Activated naive CD8-positive, alpha-beta T cell treated with anti-CD3 and anti-CD28 coated beads for 36 hours (primary cell): ENCODE data around the gene F11R. TPM values are rescaled to one million over a fixed set of nuclear protein-coding genes. Genes with fewer than 3 reads are reported as not detected.
"Not testable (repeated sequence)": the region's sequence is repeated elsewhere in the genome, so short reads cannot be mapped to it uniquely, and the experiment has no call there.

ENCODE experiments used
- DNase-seq: peaks from one replicate; pipeline ENCODE4 v3.0.0; 2021
- H3K27ac Mint-ChIP-seq: one replicate; pipeline ENCODE4 v1.8.0; 2022; ENCODE audit warnings: mild to moderate bottlenecking, moderate library complexity, mixed read lengths
- H3K27me3 Mint-ChIP-seq: one replicate; pipeline ENCODE4 v1.8.0; 2022; ENCODE audit warnings: mild to moderate bottlenecking, mixed read lengths
- H3K36me3 Mint-ChIP-seq: one replicate; pipeline ENCODE4 v1.8.0; 2021; ENCODE audit warnings: mild to moderate bottlenecking, mixed read lengths
- H3K4me1 Mint-ChIP-seq: one replicate; pipeline ENCODE4 v1.8.0; 2021; ENCODE audit warnings: mixed read lengths
- H3K4me3 Mint-ChIP-seq: one replicate; pipeline ENCODE4 v1.8.0; 2022; ENCODE audit warnings: mild to moderate bottlenecking, moderate library complexity, mixed read lengths
- H3K9me3 Mint-ChIP-seq: one replicate; pipeline ENCODE4 v1.8.0; 2022; ENCODE audit warnings: mixed read lengths
- total RNA-seq, 2 experiments: library from RNA; stranded (reverse); gene quantifications; one replicate each; pipeline ENCODE4 v1.2.3, GENCODE V29; 2021

The F11R gene
- total RNA-seq, result 10 to 100 TPM; 12.8 to 13.4 TPM

GRCh38 chr1:161020509-161021164, at the start of gene F11R:
Gene F11R, minus strand, starts transcription at chr1:161021152. Its CDS starts 79 bp downstream, at chr1:161021073.
- H3K27ac Mint-ChIP-seq, result peak within 1 kb of the TSS; percentile 88
- H3K4me3 Mint-ChIP-seq, result peak within 1 kb of the TSS; percentile 93
- H3K27me3 Mint-ChIP-seq, result no peaks in the 10 kb centered on the region
- no peak for DNase-seq
- no peaks in the 10 kb centered on the region for H3K9me3 Mint-ChIP-seq
- H3K36me3 Mint-ChIP-seq, result peaks cover 8% of the 10 kb centered on the region
- H3K4me1 Mint-ChIP-seq, result peaks cover 39% of the 10 kb centered on the region

GRCh38 chr1:161069731-161070270, 48.8 kb upstream of the F11R start, which contains the start of gene ARHGAP30:
Gene ARHGAP30, minus strand, starts transcription at chr1:161069891. Its CDS starts 267 bp downstream, at chr1:161069624.
- peaks cover 53% of the 10 kb centered on the region for H3K4me1 Mint-ChIP-seq
- peaks cover 3% of the 10 kb centered on the region for H3K9me3 Mint-ChIP-seq
- peak within 1 kb of the TSS; percentile 95 for H3K4me3 Mint-ChIP-seq
- peak; percentile 83 for DNase-seq
- peaks cover 30% of the 10 kb centered on the region for H3K36me3 Mint-ChIP-seq
- H3K27me3 Mint-ChIP-seq, result no peaks in the 10 kb centered on the region
- H3K27ac Mint-ChIP-seq, result peak within 1 kb of the TSS; percentile 96

GRCh38 chr1:161069241-161069640, 48.3 kb upstream of the F11R start:
- Mint-ChIP-seq H3K27ac (peak overlapping the region; percentile 96), H3K4me3 (peak overlapping the region; percentile 95), H3K9me3 (peaks cover 3% of the 10 kb centered on the region), H3K36me3 (peaks cover 35% of the 10 kb centered on the region), H3K4me1 (peaks cover 58% of the 10 kb centered on the region), H3K27me3 (no peaks in the 10 kb centered on the region)
- no peak for DNase-seq

GRCh38 chr1:161068306-161069234, 47.6 kb upstream of the F11R start:
- Mint-ChIP-seq H3K4me1 (peaks cover 64% of the 10 kb centered on the region), H3K27ac (peak overlapping the region; percentile 96)
- peak; percentile 87 for DNase-seq

GRCh38 chr1:161066694-161067093, 45.7 kb upstream of the F11R start:
- Mint-ChIP-seq H3K36me3 (peaks cover 58% of the 10 kb centered on the region), H3K27ac (peak overlapping the region; percentile 96), H3K4me3 (peak overlapping the region; percentile 95), H3K4me1 (peaks cover 70% of the 10 kb centered on the region), H3K9me3 (peaks cover 3% of the 10 kb centered on the region), H3K27me3 (no peaks in the 10 kb centered on the region)
- no peak for DNase-seq

More at GRCh38 chr1:161068306-161069234, 47.6 kb upstream of the F11R start:
- H3K27me3 Mint-ChIP-seq, result no peaks in the 10 kb centered on the region
- peaks cover 3% of the 10 kb centered on the region for H3K9me3 Mint-ChIP-seq
- H3K36me3 Mint-ChIP-seq, result peaks cover 41% of the 10 kb centered on the region
- peak overlapping the region; percentile 95 for H3K4me3 Mint-ChIP-seq

- Mint-ChIP-seq H3K4me1 (peaks cover 68% of the 10 kb centered on the region), H3K36me3 (peaks cover 65% of the 10 kb centered on the region)
- not testable (repeated sequence) for H3K27ac Mint-ChIP-seq
These were observed 44.7 kb upstream of the F11R start for GRCh38 chr1:161065681-161066080.

GRCh38 chr1:161063936-161064335, 43.0 kb upstream of the F11R start:
- H3K9me3 Mint-ChIP-seq, H3K27me3 Mint-ChIP-seq, DNase-seq: not testable (repeated sequence)
- peaks cover 74% of the 10 kb centered on the region for H3K4me1 Mint-ChIP-seq
- peak overlapping the region; percentile 55 for H3K4me3 Mint-ChIP-seq
- peaks cover 72% of the 10 kb centered on the region for H3K36me3 Mint-ChIP-seq
- H3K27ac Mint-ChIP-seq, result peak overlapping the region; percentile 64

More at GRCh38 chr1:161065681-161066080, 44.7 kb upstream of the F11R start:
- not testable (repeated sequence) for H3K9me3 Mint-ChIP-seq, DNase-seq, H3K27me3 Mint-ChIP-seq
- peak overlapping the region; percentile 25 for H3K4me3 Mint-ChIP-seq

- Mint-ChIP-seq H3K27me3 (no peaks in the 10 kb centered on the region), H3K4me1 (peaks cover 61% of the 10 kb centered on the region), H3K36me3 (peaks cover 56% of the 10 kb centered on the region), H3K4me3 (no peak overlapping the region), H3K9me3 (no peaks in the 10 kb centered on the region), H3K27ac (peak overlapping the region; percentile 82)
- no peak for DNase-seq
These were observed 40.5 kb upstream of the F11R start for GRCh38 chr1:161061419-161061818.

GRCh38 chr1:161059293-161059692, 38.3 kb upstream of the F11R start:
- Mint-ChIP-seq H3K27ac (peak overlapping the region; percentile 82), H3K27me3 (no peaks in the 10 kb centered on the region), H3K4me1 (peaks cover 47% of the 10 kb centered on the region), H3K4me3 (no peak overlapping the region), H3K9me3 (no peaks in the 10 kb centered on the region), H3K36me3 (peaks cover 55% of the 10 kb centered on the region)
- no peak for DNase-seq

GRCh38 chr1:161054805-161055204, 33.9 kb upstream of the F11R start:
- no peak for DNase-seq
- Mint-ChIP-seq H3K4me3 (no peak overlapping the region), H3K27me3 (no peaks in the 10 kb centered on the region), H3K27ac (no peak overlapping the region), H3K4me1 (peaks cover 16% of the 10 kb centered on the region), H3K9me3 (no peaks in the 10 kb centered on the region), H3K36me3 (peaks cover 40% of the 10 kb centered on the region)

- Mint-ChIP-seq H3K27ac (peak overlapping the region; percentile 52), H3K9me3 (no peaks in the 10 kb centered on the region), H3K4me1 (peaks cover 11% of the 10 kb centered on the region), H3K36me3 (peaks cover 40% of the 10 kb centered on the region), H3K27me3 (no peaks in the 10 kb centered on the region), H3K4me3 (no peak overlapping the region)
- no peak for DNase-seq
These were observed 33.3 kb upstream of the F11R start for GRCh38 chr1:161054232-161054631.

GRCh38 chr1:161052899-161053298, 31.9 kb upstream of the F11R start:
- no peaks in the 10 kb centered on the region for H3K9me3 Mint-ChIP-seq
- DNase-seq, result no peak
- H3K27me3 Mint-ChIP-seq, result no peaks in the 10 kb centered on the region
- peaks cover 12% of the 10 kb centered on the region for H3K4me1 Mint-ChIP-seq
- H3K27ac Mint-ChIP-seq, result no peak overlapping the region
- no peak overlapping the region for H3K4me3 Mint-ChIP-seq
- H3K36me3 Mint-ChIP-seq, result peaks cover 49% of the 10 kb centered on the region

GRCh38 chr1:161051219-161051618, 30.3 kb upstream of the F11R start:
- H3K27ac Mint-ChIP-seq, result no peak overlapping the region
- H3K27me3 Mint-ChIP-seq, result no peaks in the 10 kb centered on the region
- no peak overlapping the region for H3K4me3 Mint-ChIP-seq
- peaks cover 54% of the 10 kb centered on the region for H3K36me3 Mint-ChIP-seq
- H3K4me1 Mint-ChIP-seq, result peaks cover 22% of the 10 kb centered on the region
- no peaks in the 10 kb centered on the region for H3K9me3 Mint-ChIP-seq
- DNase-seq, result no peak

- Mint-ChIP-seq H3K36me3 (peaks cover 63% of the 10 kb centered on the region), H3K4me1 (peaks cover 24% of the 10 kb centered on the region), H3K27me3 (no peaks in the 10 kb centered on the region), H3K27ac (peak overlapping the region; percentile 52), H3K9me3 (no peaks in the 10 kb centered on the region), H3K4me3 (no peak overlapping the region)
- no peak for DNase-seq
These were observed 28.2 kb upstream of the F11R start for GRCh38 chr1:161048949-161049722.
